Transverse colon (tissue), 4 donors: ENCODE data around the gene GPRIN3. TPM values are rescaled to one million over a fixed set of nuclear protein-coding genes. Genes with fewer than 3 reads are reported as not detected.

Experiments used
- DNase-seq: peaks from one replicate; pipeline ENCODE4 v3.0.0-alpha.2; 2019
- H3K27ac ChIP-seq, 4 donors: fragments of 200-600 bp; sonication (generic); 2 replicates each; pipeline ENCODE4 v1.5.1; 2016 to 2018; ENCODE audit warnings: inconsistent platforms in 4 of 4
- H3K27me3 ChIP-seq: fragments of 200-600 bp; sonication (generic); 2 replicates; pipeline ENCODE4 v1.5.1; 2017; ENCODE audit warnings: inconsistent platforms
- H3K36me3 ChIP-seq, 4 donors: fragments of 200-600 bp; sonication (generic); 2 replicates each; pipeline ENCODE4 v1.5.1; 2017 to 2019; ENCODE audit warnings: inconsistent platforms in 4 of 4
- H3K4me1 ChIP-seq, 4 donors: fragments of 200-600 bp; sonication (generic); 2 replicates each; pipeline ENCODE4 v1.5.1; 2017 to 2020; ENCODE audit warnings: inconsistent platforms in 4 of 4
- H3K4me3 ChIP-seq, 4 donors: fragments of 200-600 bp; sonication (generic); 1 replicate in 1 of 4; 2 replicates in 3 of 4; pipeline versions ENCODE4 v1.5.1 to v1.6.1; 2017 to 2019; ENCODE audit warnings: inconsistent platforms in 4 of 4
- H3K9me3 ChIP-seq, 2 donors: fragments of 200-600 bp; sonication (generic); 2 replicates each; pipeline ENCODE4 v1.5.1; 2017 to 2019; ENCODE audit warnings: inconsistent platforms in 2 of 2
- EP300 ChIP-seq: sonication (generic); formaldehyde crosslinking; IDR thresholded peaks from one replicate; pipeline ENCODE4 v1.6.1; 2017; ENCODE audit warnings: antibody characterized with exemption, low read depth
- POLR2A ChIP-seq: fragments of 450-650 bp; IDR thresholded peaks from one replicate; pipeline ENCODE4 v1.6.1; 2016; ENCODE audit warnings: antibody characterized with exemption, mild to moderate bottlenecking, moderate library complexity
- POLR2AphosphoS5 ChIP-seq, 3 donors: sonication (generic); formaldehyde crosslinking; IDR thresholded peaks; one replicate each; pipeline ENCODE4 v1.6.1; 2016; ENCODE audit warnings: antibody characterized with exemption in 3 of 3
- WGBS, 2 donors: methylation state at CpG; one replicate each; pipeline ENCODE4 v1.1.5; 2018; ENCODE audit warnings: low coverage in 1 of 2; 5-methylcytosine and 5-hydroxymethylcytosine counted together
- in situ Hi-C, 4 donors: fragments of 200-750 bp; cut with MboI; loops; one replicate each; pipeline versions ENCODE4 v1.15.0 to v1.15.1; 2017; ENCODE audit warnings: low sequenced_read_pairs in 3 of 4, low pct_ligation_motif_present in 1 of 4, low pct_unique_long_range_greater_than_20kb in 1 of 4
- intact Hi-C: fragments of 100-400 bp; cut with DNase I; formaldehyde crosslinking; loops from one replicate; pipeline ENCODE4 v1.15.1; 2023; ENCODE audit warnings: low total_unique reads
- total RNA-seq, 4 donors: library from RNA; depleted of rRNA; stranded (reverse); fragments of >200 nt; gene quantifications; one replicate each; pipeline ENCODE4 v1.1.0, GENCODE V29; 2016
- TF ChIP-seq, protein P1 (sequence below), 5 experiments: fragments of 200-600 bp in 3 of 5; fragments of 450-650 bp in 2 of 5; sonication (generic) in 3 of 5; IDR thresholded peaks; 1 replicate in 2 of 5; 2 replicates in 3 of 5; pipeline ENCODE4 v1.5.1; 2016 to 2017; ENCODE audit warnings: antibody characterized with exemption in 5 of 5, inconsistent platforms in 3 of 5, mild to moderate bottlenecking in 2 of 5, moderate library complexity in 1 of 5

The GPRIN3 gene
- total RNA-seq, 4 donors from 2014 or later = 10.1 to 21.4 (median 12.8) TPM

DNA sequence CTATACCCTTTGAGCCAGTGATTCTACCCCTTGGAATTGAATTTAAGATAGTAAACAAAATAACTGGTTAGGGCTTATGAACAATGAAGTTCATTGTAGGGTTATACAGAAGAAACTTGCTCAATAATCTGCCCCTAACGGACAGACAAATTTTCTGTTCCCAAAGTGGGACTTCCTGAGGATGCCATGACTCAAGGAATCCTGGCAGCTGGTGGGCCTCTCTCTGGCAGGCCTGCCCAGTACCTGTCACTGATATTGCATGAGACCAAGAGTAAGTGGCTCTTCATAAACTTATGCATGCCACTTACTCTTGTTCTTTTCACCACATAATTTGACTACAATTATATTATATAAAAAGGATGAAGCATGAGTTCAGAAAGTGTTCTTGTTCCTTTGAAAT lies 41.5 kb downstream of the GPRIN3 start:
- in situ Hi-C loops = no loop called here
- TF ChIP-seq, protein P1, sequence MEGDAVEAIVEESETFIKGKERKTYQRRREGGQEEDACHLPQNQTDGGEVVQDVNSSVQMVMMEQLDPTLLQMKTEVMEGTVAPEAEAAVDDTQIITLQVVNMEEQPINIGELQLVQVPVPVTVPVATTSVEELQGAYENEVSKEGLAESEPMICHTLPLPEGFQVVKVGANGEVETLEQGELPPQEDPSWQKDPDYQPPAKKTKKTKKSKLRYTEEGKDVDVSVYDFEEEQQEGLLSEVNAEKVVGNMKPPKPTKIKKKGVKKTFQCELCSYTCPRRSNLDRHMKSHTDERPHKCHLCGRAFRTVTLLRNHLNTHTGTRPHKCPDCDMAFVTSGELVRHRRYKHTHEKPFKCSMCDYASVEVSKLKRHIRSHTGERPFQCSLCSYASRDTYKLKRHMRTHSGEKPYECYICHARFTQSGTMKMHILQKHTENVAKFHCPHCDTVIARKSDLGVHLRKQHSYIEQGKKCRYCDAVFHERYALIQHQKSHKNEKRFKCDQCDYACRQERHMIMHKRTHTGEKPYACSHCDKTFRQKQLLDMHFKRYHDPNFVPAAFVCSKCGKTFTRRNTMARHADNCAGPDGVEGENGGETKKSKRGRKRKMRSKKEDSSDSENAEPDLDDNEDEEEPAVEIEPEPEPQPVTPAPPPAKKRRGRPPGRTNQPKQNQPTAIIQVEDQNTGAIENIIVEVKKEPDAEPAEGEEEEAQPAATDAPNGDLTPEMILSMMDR (IDR thresholded peaks at IDR 0.05) = no peak
- no peak for TF ChIP-seq EP300
- no peak for TF ChIP-seq POLR2A
- no peak for TF ChIP-seq POLR2AphosphoS5 (IDR thresholded peaks at IDR 0.05)

DNA sequence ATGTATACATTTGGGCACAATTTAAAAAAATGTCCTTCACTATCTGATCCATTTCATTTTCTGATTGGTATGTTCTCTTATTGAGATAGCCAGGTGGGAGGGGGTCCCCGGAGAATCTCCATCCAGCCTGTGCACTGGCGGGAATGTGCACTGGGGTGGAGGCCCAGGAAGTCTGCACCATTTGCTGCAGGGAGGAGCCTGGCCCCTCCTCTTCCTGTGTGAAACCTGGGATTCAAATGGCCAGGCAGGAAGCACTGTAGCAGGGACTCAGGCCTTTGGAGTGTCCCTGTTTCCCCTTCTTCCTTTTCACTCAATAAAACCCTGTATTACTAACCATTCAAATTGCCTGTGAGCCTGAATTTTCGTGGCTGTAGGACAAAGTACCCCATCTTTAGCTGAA lies 44.3 kb downstream of the GPRIN3 start:
- intact Hi-C loops (no loop called here), in situ Hi-C loops (no loop called here)
- DNase-seq = no peak
- no peak overlapping the region for H3K4me3 ChIP-seq
- H3K27me3 ChIP-seq = no peaks in the 10 kb centered on the region
- TF ChIP-seq POLR2A (no peak), EP300 (no peak), POLR2AphosphoS5 (IDR thresholded peaks at IDR 0.05) (no peak)
- TF ChIP-seq, protein P1 (IDR thresholded peaks at IDR 0.05) = no peak
- H3K9me3 ChIP-seq = no peaks in the 10 kb centered on the region
- 80 to 84% methylated on average over 1 to 3 of the region's 3 CpGs for WGBS, 2 donors
- H3K36me3 ChIP-seq = no peaks in the 10 kb centered on the region
- peaks cover 0 to under 1% (median 0%) of the 10 kb centered on the region in 4 donors for H3K4me1 ChIP-seq
- H3K27ac ChIP-seq = no peak overlapping the region

More for the DNA sequence above, 41.5 kb downstream of the GPRIN3 start:
- no peak overlapping the region for H3K4me3 ChIP-seq
- H3K36me3 ChIP-seq = no peaks in the 10 kb centered on the region
- no peaks in the 10 kb centered on the region for H3K9me3 ChIP-seq
- no peaks in the 10 kb centered on the region for H3K27me3 ChIP-seq
- 43 to 56% methylated on average over 1 of the region's 1 CpG for WGBS, 2 donors
- DNase-seq = no peak
- H3K27ac ChIP-seq = no peak overlapping the region
- H3K4me1 ChIP-seq = no peaks in the 10 kb centered on the region
- intact Hi-C loops = no loop called here

DNA sequence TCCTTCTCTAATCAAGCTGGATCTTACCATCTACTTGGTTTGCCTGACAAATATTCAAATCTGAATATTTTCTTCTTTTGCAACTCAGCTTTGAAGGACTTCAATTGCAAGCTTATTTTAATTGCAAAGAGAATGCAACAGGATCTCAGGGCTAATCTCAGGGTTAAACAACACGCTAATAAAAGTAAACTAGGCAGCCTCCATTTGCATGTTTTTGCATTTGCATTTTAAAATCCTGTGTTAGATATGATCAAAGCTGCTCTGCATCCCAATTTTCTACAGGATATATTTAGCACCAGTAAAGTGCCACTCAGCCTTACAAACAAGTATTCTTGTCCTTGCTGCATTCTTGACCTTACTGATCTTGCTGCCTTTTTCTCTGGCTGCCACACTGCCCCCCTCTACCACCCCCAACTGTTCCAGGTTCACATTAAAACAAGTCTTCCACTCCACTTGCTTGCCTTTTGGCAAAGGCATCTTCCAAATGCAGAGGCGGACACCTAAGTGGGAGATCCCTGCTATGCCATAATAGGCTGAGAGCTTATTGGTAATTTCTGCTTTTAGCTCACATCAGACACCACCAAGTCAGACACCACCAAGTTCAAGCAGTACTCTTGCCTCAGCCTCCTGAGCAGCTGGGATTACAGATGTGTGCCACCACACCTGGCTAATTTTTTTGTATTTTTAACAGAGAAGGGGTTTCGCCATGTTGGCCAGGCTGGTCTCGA lies 48.1 kb downstream of the GPRIN3 start:
- peaks cover 0 to 18% (median 4%) of the 10 kb centered on the region in 4 donors for H3K4me1 ChIP-seq
- in situ Hi-C loops = no loop called here
- TF ChIP-seq, protein P1 (IDR thresholded peaks at IDR 0.05) = no peak
- no peak for TF ChIP-seq EP300
- TF ChIP-seq POLR2AphosphoS5 (IDR thresholded peaks at IDR 0.05) = no peak
- TF ChIP-seq POLR2A = no peak
- 82 to 90% methylated on average over 1 to 4 of the region's 4 CpGs for WGBS, 2 donors
- H3K4me3 ChIP-seq = no peak overlapping the region
- intact Hi-C loops = no loop called here
- H3K27ac ChIP-seq = no peak overlapping the region
- no peaks in the 10 kb centered on the region for H3K9me3 ChIP-seq
- no peaks in the 10 kb centered on the region for H3K27me3 ChIP-seq
- no peaks in the 10 kb centered on the region for H3K36me3 ChIP-seq
- DNase-seq = no peak

DNA sequence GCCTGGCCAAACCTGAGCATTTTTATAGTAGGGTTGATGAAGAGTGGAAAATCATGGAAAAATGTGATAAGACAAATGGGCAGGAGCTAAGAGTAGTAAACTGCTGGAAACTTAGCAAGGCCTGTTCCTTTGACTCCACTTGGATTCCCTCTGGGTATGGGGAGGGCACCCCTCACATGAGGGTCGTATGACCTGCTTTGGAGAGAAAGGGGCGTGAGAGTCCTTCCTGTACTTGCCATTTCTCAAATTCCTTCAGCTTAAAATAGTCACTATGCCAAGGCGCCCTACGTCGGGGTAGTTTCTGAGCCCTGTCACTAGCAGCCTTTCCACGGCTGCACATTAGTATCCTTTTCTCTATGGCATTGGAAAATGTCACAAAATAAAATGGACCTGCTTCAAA lies 49.1 kb downstream of the GPRIN3 start:
- DNase-seq = no peak
- Histone ChIP-seq H3K4me3 (no peak overlapping the region), H3K36me3 (no peaks in the 10 kb centered on the region), H3K27me3 (no peaks in the 10 kb centered on the region), H3K4me1 (peaks cover 0 to 27% (median 4%) of the 10 kb centered on the region in 4 donors), H3K27ac (no peak overlapping the region), H3K9me3 (no peaks in the 10 kb centered on the region)
- in situ Hi-C loops (no loop called here), intact Hi-C loops (no loop called here)
- 86 to 98% methylated on average over 5 to 6 of the region's 6 CpGs for WGBS, 2 donors
- TF ChIP-seq POLR2A (no peak), POLR2AphosphoS5 (IDR thresholded peaks at IDR 0.05) (no peak), EP300 (no peak)
- TF ChIP-seq, protein P1 (IDR thresholded peaks at IDR 0.05) = no peak
